Activated T-helper 17 cell treated with anti-CD3 and anti-CD28 coated beads, Interleukin-2, amount 50 U/mL, for 72 hours (primary cell): ENCODE results near the gene TMEM181. TPM values are rescaled to one million over a fixed set of nuclear protein-coding genes. Genes with fewer than 3 reads are reported as not detected.
A peak's percentile ranks its signal among the peaks of the same experiment; 100 is the strongest.
"Not testable (repeated sequence)": the region's sequence is repeated elsewhere in the genome, so short reads cannot be mapped to it uniquely, and the experiment has no call there.

ENCODE experiments used
- ATAC-seq: fragments of 150-1000 bp; cut with Tn5 transposase; replicated peaks from 2 replicates; pipeline ENCODE4 v1.10.0; 2021; ENCODE audit warnings: mild to moderate bottlenecking, moderate library complexity
- H3K27ac Mint-ChIP-seq: one replicate; pipeline ENCODE4 v1.8.0; 2022; ENCODE audit warnings: mixed read lengths
- H3K27me3 Mint-ChIP-seq: one replicate; pipeline ENCODE4 v1.8.0; 2022; ENCODE audit warnings: mixed read lengths
- H3K36me3 Mint-ChIP-seq: one replicate; pipeline ENCODE4 v1.8.0; 2022; ENCODE audit warnings: low read depth, mild to moderate bottlenecking, mixed read lengths
- H3K4me1 Mint-ChIP-seq: one replicate; pipeline ENCODE4 v1.8.0; 2022; ENCODE audit warnings: mixed read lengths
- H3K4me3 Mint-ChIP-seq: one replicate; pipeline ENCODE4 v1.8.0; 2022; ENCODE audit warnings: mild to moderate bottlenecking, mixed read lengths
- H3K9me3 Mint-ChIP-seq: one replicate; pipeline ENCODE4 v1.8.0; 2022; ENCODE audit warnings: mixed read lengths
- total RNA-seq, 2 donors: library from RNA; stranded (reverse); gene quantifications; one replicate each; pipeline ENCODE4 v1.2.3, GENCODE V29; 2022

TMEM181 gene
- total RNA-seq, 2 donors from 2014 or later = 11.8 to 16.4 TPM

GRCh38 chr6:158527858-158528257 is 32.0 kb upstream of the TMEM181 start:
- ATAC-seq, H3K4me3 Mint-ChIP-seq, H3K4me1 Mint-ChIP-seq, H3K9me3 Mint-ChIP-seq, H3K36me3 Mint-ChIP-seq, H3K27ac Mint-ChIP-seq: not testable (repeated sequence)
- H3K27me3 Mint-ChIP-seq = peaks cover 48% of the 10 kb centered on the region

DNA sequence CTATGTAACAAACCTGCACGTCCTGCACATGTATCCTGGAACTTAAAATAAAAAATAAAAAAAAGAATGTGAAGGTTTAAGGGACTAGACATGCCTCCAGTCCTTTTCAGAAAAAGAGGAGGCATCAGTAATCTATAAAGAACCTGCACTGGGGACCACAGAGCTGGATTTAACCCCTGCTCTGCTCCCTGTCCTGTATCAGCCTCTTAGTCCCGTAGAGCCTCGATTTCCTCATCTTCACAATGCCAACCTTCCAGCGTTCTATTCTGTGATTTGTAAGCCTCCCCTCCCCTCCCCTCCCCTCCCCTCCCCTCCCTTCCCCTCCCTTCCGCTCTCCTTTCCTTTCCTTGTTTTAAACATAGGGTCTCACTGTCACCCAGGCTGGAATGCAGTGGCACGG is 31.1 kb upstream of the TMEM181 start:
- H3K36me3 Mint-ChIP-seq = no peaks in the 10 kb centered on the region
- H3K4me1 Mint-ChIP-seq = no peaks in the 10 kb centered on the region
- no peak overlapping the region for H3K4me3 Mint-ChIP-seq
- H3K27ac Mint-ChIP-seq = no peak overlapping the region
- no peak for ATAC-seq
- peaks cover 42% of the 10 kb centered on the region for H3K27me3 Mint-ChIP-seq
- peaks cover 4% of the 10 kb centered on the region for H3K9me3 Mint-ChIP-seq

- no peak overlapping the region for H3K27ac Mint-ChIP-seq
- peaks cover 4% of the 10 kb centered on the region for H3K9me3 Mint-ChIP-seq
- H3K27me3 Mint-ChIP-seq = peaks cover 39% of the 10 kb centered on the region
- no peaks in the 10 kb centered on the region for H3K4me1 Mint-ChIP-seq
- H3K36me3 Mint-ChIP-seq = no peaks in the 10 kb centered on the region
- ATAC-seq = no peak
- H3K4me3 Mint-ChIP-seq = no peak overlapping the region
These were observed 30.3 kb upstream of the TMEM181 start for GRCh38 chr6:158529629-158530028.

GRCh38 chr6:158531566-158531965 is 28.3 kb upstream of the TMEM181 start:
- Mint-ChIP-seq H3K36me3 (no peaks in the 10 kb centered on the region), H3K27me3 (peaks cover 34% of the 10 kb centered on the region), H3K4me1 (peaks cover 5% of the 10 kb centered on the region), H3K4me3 (no peak overlapping the region), H3K27ac (no peak overlapping the region), H3K9me3 (peaks cover 4% of the 10 kb centered on the region)
- no peak for ATAC-seq

DNA sequence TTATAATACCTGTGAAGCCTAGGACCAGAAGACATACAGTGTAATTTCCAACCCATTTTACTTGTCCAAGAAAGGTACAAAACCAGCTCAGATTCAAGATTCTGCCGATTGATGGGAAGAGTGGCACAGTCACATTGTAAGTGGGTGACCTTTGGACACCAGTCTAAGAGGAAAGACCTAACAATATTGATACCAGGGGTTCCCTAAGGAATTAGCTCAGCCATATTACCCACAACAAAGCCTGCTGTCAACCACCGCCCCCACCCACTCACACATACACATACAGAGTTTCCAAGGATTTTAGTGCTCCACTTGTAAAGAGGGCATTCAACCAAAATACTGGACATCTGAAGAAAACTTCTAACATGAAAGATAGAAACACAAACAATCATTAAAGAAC is 27.9 kb upstream of the TMEM181 start:
- Mint-ChIP-seq H3K36me3 (no peaks in the 10 kb centered on the region), H3K4me3 (no peak overlapping the region), H3K27ac (no peak overlapping the region), H3K9me3 (peaks cover 4% of the 10 kb centered on the region), H3K27me3 (peaks cover 30% of the 10 kb centered on the region), H3K4me1 (peaks cover 5% of the 10 kb centered on the region)
- no peak for ATAC-seq

DNA sequence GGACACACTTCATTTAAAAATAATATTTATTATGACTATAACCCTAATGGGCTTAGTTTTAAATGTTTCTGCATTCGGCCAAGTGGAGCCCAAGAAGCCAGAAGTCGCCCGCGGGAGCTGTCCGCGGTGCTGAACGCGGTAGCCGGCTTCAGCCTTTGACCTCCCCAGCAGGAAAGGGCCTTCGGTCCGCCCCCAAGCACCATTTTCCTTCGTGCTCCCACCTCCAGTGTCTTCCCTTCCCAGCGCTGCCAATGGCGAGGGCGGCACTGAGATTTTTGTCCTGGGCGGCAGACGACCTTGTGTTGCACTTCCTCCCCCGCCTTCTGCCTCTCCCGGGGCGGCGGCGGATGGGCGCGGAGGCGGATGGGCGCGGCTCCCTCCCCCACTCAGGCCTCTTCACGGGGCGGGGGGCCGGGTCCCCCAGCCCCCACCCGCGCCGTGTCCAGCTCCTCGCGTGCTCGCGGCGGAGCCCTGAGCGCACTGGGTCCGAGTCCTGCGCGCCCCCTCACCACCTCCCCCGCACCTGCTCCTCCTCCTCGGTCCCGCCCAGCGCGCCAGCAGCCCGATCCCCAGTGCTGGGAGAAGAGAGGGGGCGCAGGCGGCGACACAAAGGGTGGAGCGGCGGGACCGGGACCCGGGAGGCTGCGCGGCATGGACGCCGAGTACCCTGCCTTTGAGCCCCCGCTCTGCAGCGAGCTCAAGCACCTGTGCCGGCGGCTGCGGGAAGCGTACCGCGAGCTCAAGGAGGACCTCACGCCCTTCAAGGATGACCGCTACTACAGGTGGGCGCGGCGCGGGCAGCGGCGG is 23.6 kb upstream of the TMEM181 start:
- H3K27me3 Mint-ChIP-seq = peaks cover 14% of the 10 kb centered on the region
- no peak overlapping the region for H3K27ac Mint-ChIP-seq
- H3K4me1 Mint-ChIP-seq = peaks cover 5% of the 10 kb centered on the region
- peak overlapping the region; percentile 59 for H3K4me3 Mint-ChIP-seq
- no peaks in the 10 kb centered on the region for H3K36me3 Mint-ChIP-seq
- no peaks in the 10 kb centered on the region for H3K9me3 Mint-ChIP-seq
- ATAC-seq = peak; percentile 78

- H3K27me3 Mint-ChIP-seq = peaks cover 7% of the 10 kb centered on the region
- no peaks in the 10 kb centered on the region for H3K9me3 Mint-ChIP-seq
- no peaks in the 10 kb centered on the region for H3K36me3 Mint-ChIP-seq
- H3K27ac Mint-ChIP-seq = no peak overlapping the region
- H3K4me3 Mint-ChIP-seq = peak overlapping the region; percentile 59
- ATAC-seq = peak; percentile 63
- H3K4me1 Mint-ChIP-seq = peaks cover 5% of the 10 kb centered on the region
These were observed 22.7 kb upstream of the TMEM181 start for GRCh38 chr6:158536891-158537798.

- peaks cover 6% of the 10 kb centered on the region for H3K27me3 Mint-ChIP-seq
- H3K4me1 Mint-ChIP-seq = peaks cover 6% of the 10 kb centered on the region
- no peaks in the 10 kb centered on the region for H3K36me3 Mint-ChIP-seq
- H3K9me3 Mint-ChIP-seq = no peaks in the 10 kb centered on the region
- no peak overlapping the region for H3K4me3 Mint-ChIP-seq
- no peak overlapping the region for H3K27ac Mint-ChIP-seq
- no peak for ATAC-seq
These were observed 21.1 kb upstream of the TMEM181 start for GRCh38 chr6:158538741-158539140.

- no peak for ATAC-seq
- no peaks in the 10 kb centered on the region for H3K36me3 Mint-ChIP-seq
These were observed 20.5 kb upstream of the TMEM181 start for GRCh38 chr6:158539413-158539812.

GRCh38 chr6:158539881-158540280 is 20.0 kb upstream of the TMEM181 start:
- Mint-ChIP-seq H3K4me3 (no peak overlapping the region), H3K27me3 (peaks cover 6% of the 10 kb centered on the region)

More at GRCh38 chr6:158539413-158539812, 20.5 kb upstream of the TMEM181 start:
- Mint-ChIP-seq H3K27ac (no peak overlapping the region), H3K4me3 (no peak overlapping the region), H3K4me1 (peaks cover 8% of the 10 kb centered on the region), H3K27me3 (peaks cover 6% of the 10 kb centered on the region), H3K9me3 (no peaks in the 10 kb centered on the region)

GRCh38 chr6:158543606-158544185 is 16.2 kb upstream of the TMEM181 start:
- peaks cover 9% of the 10 kb centered on the region for H3K27me3 Mint-ChIP-seq
- H3K9me3 Mint-ChIP-seq = no peaks in the 10 kb centered on the region
- H3K4me1 Mint-ChIP-seq = peaks cover 3% of the 10 kb centered on the region
- no peak overlapping the region for H3K27ac Mint-ChIP-seq
- no peak overlapping the region for H3K4me3 Mint-ChIP-seq
- ATAC-seq = no peak
- H3K36me3 Mint-ChIP-seq = no peaks in the 10 kb centered on the region

More at GRCh38 chr6:158539881-158540280, 20.0 kb upstream of the TMEM181 start:
- H3K9me3 Mint-ChIP-seq = no peaks in the 10 kb centered on the region
- no peak overlapping the region for H3K27ac Mint-ChIP-seq
- H3K4me1 Mint-ChIP-seq = peaks cover 8% of the 10 kb centered on the region
- H3K36me3 Mint-ChIP-seq = no peaks in the 10 kb centered on the region
- ATAC-seq = no peak

GRCh38 chr6:158544428-158544827 is 15.5 kb upstream of the TMEM181 start:
- ATAC-seq = no peak
- H3K27ac Mint-ChIP-seq = no peak overlapping the region
- H3K9me3 Mint-ChIP-seq = no peaks in the 10 kb centered on the region
- H3K27me3 Mint-ChIP-seq = peaks cover 9% of the 10 kb centered on the region
- H3K4me1 Mint-ChIP-seq = peaks cover 3% of the 10 kb centered on the region
- no peak overlapping the region for H3K4me3 Mint-ChIP-seq
- no peaks in the 10 kb centered on the region for H3K36me3 Mint-ChIP-seq

DNA sequence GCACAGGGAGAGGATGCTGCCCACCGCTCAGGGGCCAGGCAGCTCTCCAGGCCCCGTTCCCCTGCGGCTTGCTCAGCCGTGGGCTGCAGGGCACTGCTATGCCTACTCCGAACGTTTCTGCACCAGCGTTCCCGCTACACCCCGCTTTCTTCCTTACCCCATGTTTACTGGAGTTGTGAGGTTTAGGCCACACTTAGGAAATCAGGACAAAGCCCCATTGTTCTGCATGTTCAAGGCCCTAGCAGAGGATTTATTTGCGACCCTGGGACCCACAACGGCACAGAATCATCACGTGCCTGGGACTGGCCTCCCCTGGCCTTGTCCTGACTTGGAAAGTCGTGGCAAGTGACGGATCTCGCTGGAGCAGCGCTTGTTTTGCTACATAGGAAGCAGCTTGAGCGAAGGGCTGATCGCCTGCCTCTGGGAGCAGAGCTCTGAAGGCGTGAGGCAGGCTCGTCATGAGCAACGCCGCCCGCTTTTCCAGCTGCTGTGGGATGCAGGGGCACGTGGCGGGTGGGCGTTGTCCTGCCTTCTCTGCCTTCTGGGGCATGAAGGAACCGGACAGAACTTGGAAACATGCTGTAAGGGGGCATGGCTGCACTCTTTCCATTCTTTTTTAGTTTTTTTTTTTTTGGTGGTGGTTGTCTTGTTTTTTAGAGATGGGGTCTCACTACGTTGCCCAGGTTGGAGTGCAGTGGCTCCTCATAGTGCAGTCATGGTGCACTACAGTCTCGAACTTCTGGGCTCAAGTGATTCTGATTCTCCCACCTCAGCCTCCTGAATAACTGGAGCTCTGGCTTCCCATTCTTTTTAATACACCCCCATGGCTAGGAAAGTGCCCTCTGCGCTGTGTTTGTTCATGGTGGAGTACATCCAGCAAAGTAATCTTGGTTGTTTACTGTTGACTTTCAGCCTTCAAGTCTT is 14.6 kb upstream of the TMEM181 start:
- no peaks in the 10 kb centered on the region for H3K36me3 Mint-ChIP-seq
- ATAC-seq = no peak
- peaks cover 3% of the 10 kb centered on the region for H3K4me1 Mint-ChIP-seq
- H3K27me3 Mint-ChIP-seq = peaks cover 9% of the 10 kb centered on the region
- no peak overlapping the region for H3K27ac Mint-ChIP-seq
- H3K9me3 Mint-ChIP-seq = no peaks in the 10 kb centered on the region
- no peak overlapping the region for H3K4me3 Mint-ChIP-seq
